ENCODE results near the gene PAN2.

GRCh38 chr12:56359851-56360767 is 26.3 kb upstream of the PAN2 start, which contains the start of gene STAT2:
- TF ChIP-seq CTCF (IDR thresholded peaks at IDR 0.05; ENCODE audit: insufficient read depth, low read length, poor library complexity, severe bottlenecking): no peak
- TF ChIP-seq EZH2phosphoT487 (conservative IDR thresholded peaks at IDR 0.05; ENCODE audit: low read length): no peak

Measured in SU-DHL-6 (cell line).